K562 (cell line): ENCODE measurements around the gene PACRG. TPM values are rescaled to one million over a fixed set of nuclear protein-coding genes. Genes with fewer than 3 reads are reported as not detected.

ENCODE experiments used
- ATAC-seq: fragments of 200-7000 bp; cut with Tn5 transposase; 3 replicates; pipeline ENCODE4 v1.9.1; 2020; ENCODE audit warnings: moderate library complexity
- BruUV-seq: library from RNA; stranded (reverse); fragments of 400-500 nt; replicated peaks from 2 replicates; lab custom pipeline; 2021; lab: Mats Ljungman, UMichigan
- CTCF ChIA-PET: fragments of 300-600 bp; formaldehyde crosslinking; extraction: SDS; loops from one replicate; lab custom pipeline; 2021; ENCODE audit warnings: low intra/inter-chr PET ratio; lab: Yijun Ruan, JAX
- POLR2A ChIA-PET: fragments of 300-600, 350-650 bp; sonication (Branson Sonifier 250); formaldehyde crosslinking; extraction: SDS; loops from one replicate; lab custom pipeline; 2021; ENCODE audit warnings: antibody characterized with exemption, inconsistent platforms; lab: Yijun Ruan, JAX
- DNase-seq, 4 experiments: peaks; one replicate each; pipeline versions ENCODE4 v3.0.0 to v3.0.0-alpha.2; 2011 to 2018; ENCODE audit warnings: low spot score in 3 of 4, mixed read lengths in 3 of 4; ENCODE audit errors: extremely low read depth in 1 of 4
- FAIRE-seq: peaks from 2 replicates; lab custom pipeline; 2011; peaks lifted over from hg19 to GRCh38; lab: Jason Lieb, UNC
- H2AFZ ChIP-seq: 2 replicates; pipeline ENCODE4 v1.6.0; 2011; ENCODE audit warnings: low read depth, low read length, control low read depth, inconsistent platforms
- H3K27ac ChIP-seq: fragments of 200-600 bp; 3 replicates; pipeline ENCODE4 v1.8.0; 2011; ENCODE audit warnings: low read depth, mild to moderate bottlenecking, control low read depth, inconsistent platforms, low read length, moderate library complexity, mixed read lengths; ENCODE audit errors: extremely low read depth
- H3K27me3 ChIP-seq, 2 experiments: fragments of 300-600 bp in 1 of 2; 2 replicates in 1 of 2; 3 replicates in 1 of 2; pipeline versions ENCODE4 v1.6.0 to v1.8.0; 2011; ENCODE audit warnings: inconsistent platforms in 2 of 2, low read length in 2 of 2, mild to moderate bottlenecking in 1 of 2, mixed read lengths in 1 of 2, moderate library complexity in 1 of 2; ENCODE audit not compliant: control insufficient read depth in 2 of 2, insufficient read depth in 2 of 2
- H3K36me3 ChIP-seq: fragments of 300-600 bp; 3 replicates; pipeline ENCODE4 v1.8.0; 2011; ENCODE audit warnings: mild to moderate bottlenecking, low read length, inconsistent platforms; ENCODE audit not compliant: control insufficient read depth, insufficient read depth
- H3K4me1 ChIP-seq, 2 experiments: fragments of 200-600 bp in 1 of 2; replicated peaks in 1 of 2; 2 replicates in 1 of 2; 3 replicates in 1 of 2; pipeline versions ENCODE4 v1.5.1 to v1.8.0; 2011; ENCODE audit warnings: inconsistent platforms in 2 of 2, low read length in 2 of 2, mild to moderate bottlenecking in 1 of 2, mixed read lengths in 1 of 2, moderate library complexity in 1 of 2; ENCODE audit not compliant: control insufficient read depth in 2 of 2, insufficient read depth in 2 of 2
- H3K4me2 ChIP-seq: 2 replicates; pipeline ENCODE4 v1.6.1; 2011; ENCODE audit warnings: low read length, control low read depth, inconsistent platforms, mixed read lengths; ENCODE audit not compliant: insufficient read depth
- H3K4me3 ChIP-seq: fragments of 200-600 bp; sonication (generic), shearing (Covaris generic); 2 replicates; pipeline ENCODE4 v1.5.1; 2016; ENCODE audit warnings: control low read depth, inconsistent platforms
- H3K79me2 ChIP-seq: fragments of 200-600 bp; 3 replicates; pipeline ENCODE4 v1.8.0; 2011; ENCODE audit warnings: low read length, inconsistent platforms; ENCODE audit not compliant: control insufficient read depth, insufficient read depth
- H3K9ac ChIP-seq, 2 experiments: 2 replicates each; pipeline versions ENCODE4 v1.6.0 to v1.6.1; 2011; ENCODE audit warnings: low read depth in 2 of 2, low read length in 2 of 2, control low read depth in 1 of 2, inconsistent platforms in 1 of 2, mild to moderate bottlenecking in 1 of 2, mixed read lengths in 1 of 2; ENCODE audit not compliant: insufficient read depth in 1 of 2
- H3K9me1 ChIP-seq: one replicate; pipeline ENCODE4 v1.6.0; 2011; ENCODE audit warnings: inconsistent platforms, mild to moderate bottlenecking, low read length, moderate library complexity; ENCODE audit not compliant: control insufficient read depth, insufficient read depth
- H3K9me3 ChIP-seq: replicated peaks from 2 replicates; pipeline ENCODE4 v1.5.1; 2011; ENCODE audit warnings: low read depth, low read length, inconsistent platforms; ENCODE audit not compliant: control insufficient read depth, insufficient read depth
- H4K20me1 ChIP-seq: replicated peaks from 2 replicates; pipeline ENCODE4 v1.6.1; 2011; ENCODE audit warnings: low read length, inconsistent platforms, mixed read lengths; ENCODE audit not compliant: control insufficient read depth, insufficient read depth
- BRD9 ChIP-seq: fragments of 450-650 bp; IDR thresholded peaks from 2 replicates; pipeline ENCODE4 v1.6.1; 2018; ENCODE audit warnings: low read depth; ENCODE audit not compliant: partially characterized antibody
- C11orf30 ChIP-seq: fragments of 450-650 bp; IDR thresholded peaks from 2 replicates; pipeline ENCODE4 v1.6.1; 2016; ENCODE audit warnings: low read depth, mild to moderate bottlenecking
- DACH1 ChIP-seq: fragments of 450-650 bp; IDR thresholded peaks from 2 replicates; pipeline ENCODE4 v1.6.1; 2018; ENCODE audit not compliant: partially characterized antibody
- IFI16 ChIP-seq: fragments of 250-450 bp; sonication (Bioruptor Pico); IDR thresholded peaks from 2 replicates; pipeline ENCODE4 v2.1.2; 2022; ENCODE audit warnings: mild to moderate bottlenecking, inconsistent platforms
- KLF16 ChIP-seq: IDR thresholded peaks from 2 replicates; pipeline ENCODE4 v1.6.1; 2016; ENCODE audit warnings: antibody characterized with exemption
- MAFF ChIP-seq: IDR thresholded peaks from 2 replicates; pipeline ENCODE4 v1.6.1; 2012; ENCODE audit warnings: low read length, improper control_type of control experiment
- TBP ChIP-seq: optimal IDR thresholded peaks from 2 replicates; pipeline ENCODE3; 2011; ENCODE audit warnings: low read depth, low read length, improper control_type of control experiment
- TEAD1 ChIP-seq, 2 experiments: fragments of 450-650 bp in 1 of 2; sonication (generic) in 1 of 2; formaldehyde crosslinking; IDR thresholded peaks; 2 replicates each; pipeline versions ENCODE4 v1.4.0 to v1.8.0; 2020 to 2022; ENCODE audit warnings: mild to moderate bottlenecking in 2 of 2, missing genetic modification reagents in 1 of 2
- WHSC1 ChIP-seq: IDR thresholded peaks from one replicate; pipeline ENCODE4 v1.6.1; 2012; ENCODE audit warnings: low read length, control low read depth, inconsistent platforms
- ZNF316 ChIP-seq: fragments of 450-650 bp; IDR thresholded peaks from 2 replicates; pipeline ENCODE4 v1.6.1; 2016
- WGBS: fragments of 100-300 bp; shearing (Covaris generic); methylation state at CpG from one replicate; pipeline ENCODE4 v1.1.6; 2016; ENCODE audit warnings: low coverage, mixed read lengths; ENCODE audit not compliant: insufficient coverage; ENCODE audit errors: missing lambda C conversion rate; 5-methylcytosine and 5-hydroxymethylcytosine counted together
- in situ Hi-C: fragments of 300-500 bp; cut with MboI; formaldehyde crosslinking; loops from 4 replicates; pipeline ENCODE4 v1.15.0; 2018; ENCODE audit warnings: inconsistent platforms, mixed read lengths
- intact Hi-C: fragments of 100-400 bp; cut with micrococcal nuclease; formaldehyde crosslinking; loops from 2 replicates; pipeline ENCODE4 v1.14.2; 2022
- polyA plus RNA-seq, 8 experiments: library from polyadenylated mRNA; depleted of rRNA in 4 of 8; stranded (reverse) in 5 of 8; unstranded in 3 of 8; fragments of >200 nt; fragmentation: Nextera tagmentation in 2 of 8; fragmentation: Illumina TruSeq in 1 of 8; extraction: Ambion mirVana in 2 of 8; extraction: Trizol in 1 of 8; gene quantifications; 2 replicates each; pipeline versions ENCODE4 v1.2.1 to v1.2.3, GENCODE V29; 2011 to 2014; ENCODE audit warnings: inconsistent platforms in 1 of 8, missing spikeins in 1 of 8
- total RNA-seq, 7 experiments: library from RNA; depleted of rRNA in 6 of 7; stranded (reverse); fragments of >200 nt in 6 of 7; fragmentation: Illumina TruSeq in 2 of 7; extraction: Trizol in 2 of 7; gene quantifications; 2 replicates each; pipeline versions ENCODE4 v1.2.1 to v1.2.3, GENCODE V29; 2011 to 2021; ENCODE audit warnings: low replicate concordance in 1 of 7
- TF ChIP-seq, protein P1 (sequence below): sonication (generic); formaldehyde crosslinking; IDR thresholded peaks from 2 replicates; pipeline ENCODE4 v1.8.0; 2022; ENCODE audit warnings: missing genetic modification reagents, mild to moderate bottlenecking, borderline replicate concordance
- TF ChIP-seq, protein P2 (sequence below): fragments of 250-450 bp; sonication (Bioruptor Pico); IDR thresholded peaks from 2 replicates; pipeline ENCODE4 v1.5.0; 2020; ENCODE audit warnings: mild to moderate bottlenecking
- TF ChIP-seq, protein P3 (sequence below): fragments of 250-450 bp; sonication (Bioruptor Pico); IDR thresholded peaks from 2 replicates; pipeline ENCODE4 v1.9.0; 2021; ENCODE audit warnings: mild to moderate bottlenecking

The PACRG gene
- total and polyA plus RNA-seq, 9 of the 15 experiments (the other 6 are each of a cell fraction or from before 2014, with no cell fraction given): 0.04 TPM; not detected in 8

DNA sequence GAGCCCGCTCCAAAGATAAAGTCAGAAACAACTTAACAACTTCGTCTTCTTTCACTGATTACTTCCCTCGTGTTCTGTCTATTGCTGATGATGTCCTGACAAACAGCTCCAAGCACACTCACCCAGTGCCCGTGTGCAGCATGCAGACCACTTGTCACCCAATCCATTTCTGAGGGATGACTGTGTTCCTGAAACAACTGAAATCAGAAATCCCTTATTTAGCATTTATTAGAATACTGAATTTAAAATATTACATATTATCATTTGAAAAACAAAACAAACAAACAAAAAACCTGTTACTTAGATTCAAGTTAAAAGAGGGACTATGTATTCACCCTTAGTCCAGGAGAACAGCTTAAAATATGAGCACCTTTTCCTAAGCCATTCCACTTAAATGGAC is 463.0 kb downstream of the PACRG start:
- no peaks in the 10 kb centered on the region for H3K9me1 ChIP-seq
- no TSS peak for BruUV-seq
- no peak overlapping the region for H3K9ac ChIP-seq
- H3K4me3 ChIP-seq: no peak overlapping the region
- no peaks in the 10 kb centered on the region for H3K9me3 ChIP-seq
- no peaks in the 10 kb centered on the region for H3K36me3 ChIP-seq
- intact Hi-C loops (no loop called here), in situ Hi-C loops (no loop called here)
- peaks cover 60 to 66% of the 10 kb centered on the region in 2 experiments for H3K27me3 ChIP-seq
- no peaks in the 10 kb centered on the region for H4K20me1 ChIP-seq
- DNase-seq (no peak), FAIRE-seq (no peak), ATAC-seq (no peak)
- CTCF ChIA-PET: no interaction called here
- 0% methylated on average over 4 of the region's 4 CpGs for WGBS
- no peak overlapping the region for H3K4me2 ChIP-seq
- no peak overlapping the region for H2AFZ ChIP-seq
- H3K27ac ChIP-seq: no peak overlapping the region
- POLR2A ChIA-PET: interaction anchor here (0.7 kb wide), 1 partner anchor 12 kb away, joined by 3 read pairs; no protein-coding TSS in a partner anchor
- H3K4me1 ChIP-seq: no peaks in the 10 kb centered on the region
- H3K79me2 ChIP-seq: no peaks in the 10 kb centered on the region
- TF ChIP-seq C11orf30 (peak; percentile 45; the same call in 1 of the 2 replicates), KLF16 (no peak), ZNF316 (peak; percentile 37; the same call in 1 of the 2 replicates)

DNA sequence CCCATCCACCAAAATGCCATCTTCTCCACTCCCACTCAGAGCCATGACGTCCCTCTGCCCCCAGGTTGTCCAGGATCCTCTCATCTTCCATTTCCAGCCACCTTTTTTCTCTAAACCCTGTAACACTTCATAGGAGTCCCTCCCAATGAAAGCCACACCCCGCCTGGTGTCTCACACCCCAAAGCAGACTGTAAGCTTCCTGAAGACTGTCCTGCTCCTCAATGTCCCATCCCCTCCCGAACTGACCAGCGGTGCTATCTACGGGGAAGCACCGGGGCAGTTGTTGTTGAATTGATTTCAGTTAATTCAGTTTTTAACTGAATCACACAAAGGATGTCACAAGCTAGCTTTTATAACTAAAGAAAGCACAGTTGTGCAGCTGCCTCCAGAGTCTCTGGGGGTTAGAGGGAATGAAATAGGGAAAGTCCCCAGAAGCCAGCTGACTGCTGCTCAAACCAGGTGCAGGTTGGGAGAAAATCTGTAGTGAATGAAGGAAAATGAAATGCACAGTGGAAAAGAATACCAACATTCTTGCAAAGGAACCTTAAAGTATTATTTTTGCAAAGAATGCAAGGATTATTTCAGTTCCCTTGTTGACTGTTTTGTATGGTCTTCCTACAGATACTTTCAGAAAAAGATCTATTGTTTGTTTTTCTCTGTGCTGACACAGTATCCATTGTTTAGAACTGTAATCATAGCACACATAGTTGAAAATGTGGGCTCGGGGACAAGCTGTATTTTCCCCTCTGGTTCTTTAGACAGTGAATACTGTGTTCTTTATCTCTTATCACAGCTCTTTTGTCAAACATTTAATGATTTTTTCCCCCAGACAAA is 464.1 kb downstream of the PACRG start:
- no peak for ATAC-seq
- H3K9ac ChIP-seq: no peak overlapping the region
- no peak overlapping the region for H3K27ac ChIP-seq
- POLR2A ChIA-PET: interaction anchor here (0.6 to 0.7 kb wide), 3 partner anchors 13 to 28 kb away, joined by 3 read pairs; no protein-coding TSS in a partner anchor
- H3K9me1 ChIP-seq: no peaks in the 10 kb centered on the region
- WGBS: 0% methylated on average over 7 of the region's 7 CpGs
- H3K4me2 ChIP-seq: no peak overlapping the region
- H3K9me3 ChIP-seq: no peaks in the 10 kb centered on the region
- no TSS peak for BruUV-seq
- no peak overlapping the region for H2AFZ ChIP-seq
- intact Hi-C loops (no loop called here), in situ Hi-C loops (no loop called here)
- H3K79me2 ChIP-seq: no peaks in the 10 kb centered on the region
- no peak overlapping the region for H3K4me3 ChIP-seq
- CTCF ChIA-PET: no interaction called here
- H4K20me1 ChIP-seq: no peaks in the 10 kb centered on the region
- H3K4me1 ChIP-seq: no peaks in the 10 kb centered on the region
- no peaks in the 10 kb centered on the region for H3K36me3 ChIP-seq
- H3K27me3 ChIP-seq: peaks cover 59 to 61% of the 10 kb centered on the region in 2 experiments
- FAIRE-seq: no peak
- no peak for DNase-seq
- TF ChIP-seq, protein P1, sequence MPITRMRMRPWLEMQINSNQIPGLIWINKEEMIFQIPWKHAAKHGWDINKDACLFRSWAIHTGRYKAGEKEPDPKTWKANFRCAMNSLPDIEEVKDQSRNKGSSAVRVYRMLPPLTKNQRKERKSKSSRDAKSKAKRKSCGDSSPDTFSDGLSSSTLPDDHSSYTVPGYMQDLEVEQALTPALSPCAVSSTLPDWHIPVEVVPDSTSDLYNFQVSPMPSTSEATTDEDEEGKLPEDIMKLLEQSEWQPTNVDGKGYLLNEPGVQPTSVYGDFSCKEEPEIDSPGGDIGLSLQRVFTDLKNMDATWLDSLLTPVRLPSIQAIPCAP (CRISPR knock-in tag): no peak
- TF ChIP-seq IFI16 (CRISPR knock-in tag) (no peak), TEAD1 (CRISPR knock-in tag; IDR thresholded peaks at IDR 0.05) (no peak), DACH1 (no peak), WHSC1 (no peak), MAFF (no peak), TBP (no peak), BRD9 (no peak)
- TF ChIP-seq, protein P2, sequence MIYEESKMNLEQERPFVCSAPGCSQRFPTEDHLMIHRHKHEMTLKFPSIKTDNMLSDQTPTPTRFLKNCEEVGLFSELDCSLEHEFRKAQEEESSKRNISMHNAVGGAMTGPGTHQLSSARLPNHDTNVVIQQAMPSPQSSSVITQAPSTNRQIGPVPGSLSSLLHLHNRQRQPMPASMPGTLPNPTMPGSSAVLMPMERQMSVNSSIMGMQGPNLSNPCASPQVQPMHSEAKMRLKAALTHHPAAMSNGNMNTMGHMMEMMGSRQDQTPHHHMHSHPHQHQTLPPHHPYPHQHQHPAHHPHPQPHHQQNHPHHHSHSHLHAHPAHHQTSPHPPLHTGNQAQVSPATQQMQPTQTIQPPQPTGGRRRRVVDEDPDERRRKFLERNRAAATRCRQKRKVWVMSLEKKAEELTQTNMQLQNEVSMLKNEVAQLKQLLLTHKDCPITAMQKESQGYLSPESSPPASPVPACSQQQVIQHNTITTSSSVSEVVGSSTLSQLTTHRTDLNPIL (CRISPR knock-in tag): no peak
- TF ChIP-seq, protein P3, sequence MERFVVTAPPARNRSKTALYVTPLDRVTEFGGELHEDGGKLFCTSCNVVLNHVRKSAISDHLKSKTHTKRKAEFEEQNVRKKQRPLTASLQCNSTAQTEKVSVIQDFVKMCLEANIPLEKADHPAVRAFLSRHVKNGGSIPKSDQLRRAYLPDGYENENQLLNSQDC: no peak
